GM20000 (cell line): ENCODE measurements around the gene PAK4.

Experiments
- DNase-seq: peaks from one replicate; pipeline ENCODE4 v3.0.0; 2012; ENCODE audit warnings: low spot score
- TF ChIP-seq, protein P1 (sequence below): IDR thresholded peaks from 2 replicates; pipeline ENCODE4 v1.5.1; 2012; ENCODE audit warnings: mild to moderate bottlenecking, control low read depth; ENCODE audit errors: extremely low read depth, missing control alignments

PAK4 gene

DNA sequence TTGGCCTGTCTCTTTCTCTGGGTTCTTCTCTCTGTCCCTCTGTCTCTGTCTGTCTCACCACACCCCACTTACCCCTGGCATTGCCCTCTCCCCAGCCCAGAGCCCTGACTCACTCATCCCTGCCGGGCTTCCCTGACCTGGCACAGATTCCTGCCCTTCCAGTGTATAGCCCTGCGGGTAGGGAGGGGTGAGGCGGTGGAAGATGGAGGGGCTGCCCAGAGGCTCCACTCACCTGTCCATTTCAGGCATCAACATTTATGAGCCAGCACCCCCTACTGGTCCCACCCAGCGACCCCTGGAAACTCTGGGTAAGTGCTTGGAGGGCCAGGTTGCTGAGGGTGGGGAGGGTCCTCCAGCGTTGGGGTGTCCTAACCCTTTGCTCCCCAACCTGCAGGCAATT is 72.2 kb downstream of the PAK4 start:
- no peak for DNase-seq
- TF ChIP-seq, protein P1, sequence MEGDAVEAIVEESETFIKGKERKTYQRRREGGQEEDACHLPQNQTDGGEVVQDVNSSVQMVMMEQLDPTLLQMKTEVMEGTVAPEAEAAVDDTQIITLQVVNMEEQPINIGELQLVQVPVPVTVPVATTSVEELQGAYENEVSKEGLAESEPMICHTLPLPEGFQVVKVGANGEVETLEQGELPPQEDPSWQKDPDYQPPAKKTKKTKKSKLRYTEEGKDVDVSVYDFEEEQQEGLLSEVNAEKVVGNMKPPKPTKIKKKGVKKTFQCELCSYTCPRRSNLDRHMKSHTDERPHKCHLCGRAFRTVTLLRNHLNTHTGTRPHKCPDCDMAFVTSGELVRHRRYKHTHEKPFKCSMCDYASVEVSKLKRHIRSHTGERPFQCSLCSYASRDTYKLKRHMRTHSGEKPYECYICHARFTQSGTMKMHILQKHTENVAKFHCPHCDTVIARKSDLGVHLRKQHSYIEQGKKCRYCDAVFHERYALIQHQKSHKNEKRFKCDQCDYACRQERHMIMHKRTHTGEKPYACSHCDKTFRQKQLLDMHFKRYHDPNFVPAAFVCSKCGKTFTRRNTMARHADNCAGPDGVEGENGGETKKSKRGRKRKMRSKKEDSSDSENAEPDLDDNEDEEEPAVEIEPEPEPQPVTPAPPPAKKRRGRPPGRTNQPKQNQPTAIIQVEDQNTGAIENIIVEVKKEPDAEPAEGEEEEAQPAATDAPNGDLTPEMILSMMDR: peak; percentile 3

DNA sequence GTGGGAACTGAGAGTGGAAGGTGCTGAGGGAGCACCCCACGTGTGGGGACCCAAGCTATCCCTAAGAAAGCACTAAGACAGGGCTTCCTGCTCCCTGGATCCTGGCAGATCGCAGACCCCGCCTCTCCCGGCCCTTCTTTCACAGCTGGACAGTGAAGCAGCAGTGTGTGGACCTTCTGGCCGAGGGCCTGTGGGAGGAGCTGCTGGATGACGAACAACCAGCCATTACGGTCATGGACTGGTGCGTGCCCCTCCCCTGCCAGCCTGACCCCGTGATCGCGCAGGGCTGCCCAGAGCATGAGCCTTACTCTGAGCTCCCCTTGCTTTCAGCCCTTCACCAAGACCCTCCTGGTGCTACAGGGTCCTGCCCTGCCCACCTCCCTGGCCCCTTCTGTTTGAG is 73.4 kb downstream of the PAK4 start:
- TF ChIP-seq, protein P1: no peak
- no peak for DNase-seq

DNA sequence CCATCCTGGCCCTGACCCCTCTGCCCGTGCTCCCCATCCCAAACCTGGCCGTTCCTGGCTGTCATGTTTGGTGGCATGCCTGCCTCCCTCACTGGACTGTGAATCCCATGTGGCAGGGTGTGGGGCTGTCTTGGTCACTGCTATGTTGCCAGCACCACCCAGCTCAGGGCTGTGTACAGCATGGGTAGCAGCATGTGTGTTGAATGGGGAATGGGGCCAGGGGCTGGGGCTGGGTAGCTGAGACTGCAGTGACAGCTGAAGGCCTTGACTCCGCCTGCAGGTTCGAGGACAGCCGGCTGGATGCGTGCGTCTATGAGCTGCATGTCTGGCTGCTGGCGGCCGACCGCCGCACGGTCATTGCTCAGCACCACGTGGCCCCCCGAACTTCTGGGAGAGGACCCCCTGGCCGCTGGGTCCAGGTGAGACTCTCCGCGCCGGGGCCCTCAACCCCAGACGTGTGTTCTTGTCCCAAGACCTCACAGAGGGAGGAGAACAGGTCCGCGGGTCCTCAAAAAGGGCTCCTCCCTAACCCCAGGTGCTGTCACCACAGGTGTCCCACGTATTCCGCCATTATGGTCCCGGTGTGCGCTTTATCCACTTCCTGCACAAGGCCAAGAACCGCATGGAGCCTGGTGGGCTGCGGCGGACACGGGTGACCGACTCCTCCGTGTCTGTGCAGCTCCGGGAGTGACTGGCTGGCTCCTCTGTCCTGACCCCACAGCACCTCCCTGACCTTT is 74.6 kb downstream of the PAK4 start:
- TF ChIP-seq, protein P1: no peak
- DNase-seq: peak; percentile 21

DNA sequence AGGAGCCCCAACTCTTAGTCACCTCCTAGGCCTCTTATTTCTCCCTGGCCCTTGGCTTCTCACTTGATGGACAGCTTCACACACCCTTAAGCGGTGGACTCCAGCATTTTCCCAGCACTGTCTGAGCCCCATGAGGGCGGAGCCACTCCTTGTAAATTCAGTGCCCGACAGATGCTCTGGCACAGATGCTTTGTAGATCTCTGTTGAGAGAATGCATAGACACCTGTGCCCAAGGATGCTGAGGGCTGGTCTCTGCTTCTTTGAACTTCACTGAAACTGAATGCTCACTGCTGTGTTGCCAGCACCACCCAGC is 75.2 kb downstream of the PAK4 start:
- DNase-seq: no peak
- TF ChIP-seq, protein P1: no peak

DNA sequence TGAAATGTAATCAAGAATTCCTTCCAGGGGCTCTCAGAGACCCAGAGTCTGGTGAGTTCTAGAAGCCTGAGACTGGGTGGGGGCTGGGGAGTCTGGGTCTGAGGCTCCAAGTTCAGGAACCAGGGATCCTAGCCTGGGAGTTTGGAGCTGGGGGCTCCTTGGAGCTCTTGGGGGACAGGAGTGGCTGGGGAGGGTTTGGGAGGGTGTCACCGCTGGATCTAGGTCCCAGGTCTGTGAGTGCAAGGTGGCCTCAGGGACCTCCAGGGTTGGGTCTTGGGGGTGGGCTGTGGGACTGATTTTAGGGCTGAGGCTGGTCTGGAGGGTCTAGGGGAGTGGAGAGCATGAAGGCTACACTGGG is 77.4 kb downstream of the PAK4 start:
- TF ChIP-seq, protein P1: no peak

DNA sequence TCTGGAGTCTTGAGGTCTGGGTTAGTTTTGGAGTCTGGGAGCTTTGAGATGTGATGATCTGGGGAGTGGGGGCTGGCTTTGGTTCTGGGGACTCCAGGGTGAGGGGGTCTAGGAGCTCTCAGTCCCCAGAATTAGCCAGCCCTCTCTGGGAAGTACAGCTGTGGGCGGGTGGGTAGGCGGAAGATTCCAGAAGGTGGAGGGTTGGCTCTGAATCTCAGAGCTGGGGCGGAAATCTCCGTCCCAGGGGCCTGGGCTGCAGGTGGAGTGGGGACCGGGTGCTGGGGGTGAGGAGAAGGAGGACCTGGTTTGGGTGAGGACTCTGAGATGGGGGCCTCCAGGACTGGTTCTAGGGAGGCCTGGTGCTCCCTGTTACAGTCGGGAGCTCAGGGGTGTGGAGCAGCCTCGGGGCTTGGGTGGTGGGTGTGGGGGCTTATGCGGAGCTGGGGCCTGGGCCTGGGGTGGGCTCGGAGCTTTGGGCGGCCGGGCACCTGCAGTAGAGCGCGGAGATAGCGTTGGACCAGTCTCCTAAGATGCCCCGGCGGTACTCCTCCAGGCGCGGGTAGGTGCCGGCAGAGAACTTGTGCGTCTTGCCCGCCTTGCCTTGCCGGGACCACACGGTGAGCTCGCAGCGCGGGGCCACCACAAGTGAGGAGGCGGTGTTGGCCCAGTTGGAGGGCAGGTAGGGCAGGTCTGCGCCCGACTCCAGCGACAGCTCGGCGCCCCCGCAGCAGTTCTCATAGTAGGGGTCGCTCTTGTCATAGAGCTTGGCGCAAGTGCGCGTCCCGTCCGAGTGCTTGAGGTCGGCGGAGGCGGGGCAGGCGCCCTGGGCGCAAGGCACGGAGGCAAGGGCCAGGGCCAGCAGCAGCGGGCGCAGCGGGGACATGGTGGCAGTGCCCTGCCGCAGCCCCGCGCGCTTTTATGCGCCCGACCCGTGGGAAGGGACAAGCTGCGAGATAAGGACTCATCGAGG is 78.1 kb downstream of the PAK4 start, which contains the start of gene SYCN:
Gene SYCN, minus strand, starts transcription at position 892 of the 970 bp plus-strand sequence. Its CDS starts 9 bp downstream, at position 883.
- TF ChIP-seq, protein P1: no peak
- DNase-seq: no peak

More for the DNA sequence above, 77.4 kb downstream of the PAK4 start:
- DNase-seq: peak; percentile 25

DNA sequence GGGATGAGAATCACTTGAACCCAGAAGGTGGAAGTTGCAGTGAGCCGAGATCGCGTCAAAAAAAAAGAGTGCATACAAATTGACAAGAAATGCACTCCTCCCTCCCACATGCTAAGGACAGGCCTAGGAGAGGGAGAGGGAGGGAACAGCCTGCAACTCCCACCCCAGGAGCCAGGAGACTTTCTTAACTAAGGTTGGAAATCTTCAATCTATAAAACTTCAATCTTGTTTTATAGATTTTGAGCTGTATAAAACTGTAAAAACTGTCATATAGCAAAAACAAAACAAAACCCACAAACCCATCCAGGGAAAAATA is 79.8 kb downstream of the PAK4 start:
- DNase-seq: no peak
- TF ChIP-seq, protein P1: no peak
